ENCODE data around the gene RGS16. TPM values are rescaled to one million over a fixed set of nuclear protein-coding genes. Genes with fewer than 3 reads are reported as not detected.

The RGS16 gene, protein sequence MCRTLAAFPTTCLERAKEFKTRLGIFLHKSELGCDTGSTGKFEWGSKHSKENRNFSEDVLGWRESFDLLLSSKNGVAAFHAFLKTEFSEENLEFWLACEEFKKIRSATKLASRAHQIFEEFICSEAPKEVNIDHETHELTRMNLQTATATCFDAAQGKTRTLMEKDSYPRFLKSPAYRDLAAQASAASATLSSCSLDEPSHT
- 1 to 10 TPM in 7 of 9 donors, under 1 TPM in 2; 0.36 to 7.8 (median 3.2) TPM for total RNA-seq
- polyA plus RNA-seq: 1 to 10 TPM; 4.3 to 7.1 (median 5.5) TPM
- long read RNA-seq, donor 1: 0 reads
- long read RNA-seq, donor 2, partial matches to known transcripts: 0 of 2 reads
- long read RNA-seq, donor 2, other reads (novel, unspliced or antisense): 0 of 2 reads
- long read RNA-seq, donor 3, partial matches to known transcripts: 0 of 1 reads
- long read RNA-seq, donor 3, other reads (novel, unspliced or antisense): 0 of 1 reads
- long read RNA-seq, donor 4, partial matches to known transcripts: 0 of 3 reads
- long read RNA-seq, donor 4, other reads (novel, unspliced or antisense): 0 of 3 reads
- long read RNA-seq, donor 5, transcript RGS16-201 (5 exons, 2,427 nt): major isoform, 16 of 20 reads
- long read RNA-seq, donor 5, partial matches to known transcripts: 2 of 20 reads
- long read RNA-seq, donor 5, other reads (novel, unspliced or antisense): 2 of 20 reads
- long read RNA-seq, donor 6, transcript RGS16-201 (5 exons, 2,427 nt): major isoform, 16 of 21 reads
- long read RNA-seq, donor 6, partial matches to known transcripts: 1 of 21 reads
- long read RNA-seq, donor 6, other reads (novel, unspliced or antisense): 4 of 21 reads
- long read RNA-seq, donor 7: 0 reads
- long read RNA-seq, donor 8, partial matches to known transcripts: 0 of 2 reads
- long read RNA-seq, donor 8, other reads (novel, unspliced or antisense): 0 of 2 reads
- long read RNA-seq, donor 9: 0 reads
- long read RNA-seq, donor 10: 0 reads

DNA sequence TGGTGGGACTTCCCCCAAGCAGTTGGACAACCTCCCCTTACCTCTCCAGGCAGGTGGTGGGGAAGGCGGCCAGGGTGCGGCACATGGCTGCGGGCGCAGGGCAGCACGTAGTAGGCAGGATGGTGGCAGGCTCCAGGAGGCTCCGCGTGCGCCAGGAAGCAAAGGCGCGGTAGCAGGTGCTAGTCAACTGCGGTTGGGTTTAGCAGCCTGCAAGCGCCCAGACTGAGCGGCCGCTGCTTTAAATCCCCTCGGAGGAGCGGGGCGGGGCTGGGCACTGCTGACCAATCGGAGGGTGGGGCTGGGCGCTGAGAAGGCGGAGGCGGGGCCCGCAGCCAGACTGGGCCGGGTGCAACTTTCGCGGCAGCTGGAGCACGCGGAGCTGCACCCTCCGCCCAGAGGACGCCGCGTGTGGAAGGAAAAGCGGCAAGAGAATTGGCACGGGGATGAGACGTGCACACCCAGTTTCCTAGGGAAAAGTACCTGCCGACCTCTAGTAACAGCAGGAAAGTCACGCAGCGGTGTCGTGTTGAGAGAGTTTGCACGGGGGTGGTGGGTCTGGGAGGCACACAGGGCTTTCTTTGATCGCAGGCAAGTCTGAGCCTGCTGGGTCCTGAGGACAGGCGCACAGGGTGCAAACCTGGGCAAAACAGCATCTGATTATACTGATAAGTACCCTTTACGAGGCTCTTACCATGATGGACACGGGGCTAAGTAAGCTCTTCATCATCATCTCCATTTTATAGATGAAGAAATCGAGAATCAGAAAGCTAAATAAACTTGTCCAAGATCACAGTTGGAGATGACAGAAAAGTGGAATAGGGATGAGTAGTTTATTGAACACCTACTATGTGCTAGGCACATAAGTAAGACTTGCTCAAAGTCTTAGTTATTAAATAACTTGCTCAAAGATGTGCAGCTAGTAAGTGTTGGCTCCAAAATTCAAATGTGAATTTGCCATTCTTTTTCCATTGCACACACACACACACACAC lies at the start of gene RGS16:
RGS16 (minus strand) TSS at position 215 of the 990 bp plus-strand sequence; CDS start at position 85, 130 bp downstream.
- H3K4me3 ChIP-seq: peak within 1 kb of the TSS in 1 of 4 donors; percentile 53
- no peaks in the 10 kb centered on the region for H3K27me3 ChIP-seq
- no peaks in the 10 kb centered on the region for H3K36me3 ChIP-seq (replicated peaks in 1 of 2)
- intact Hi-C loops (cut with DNase I): loop anchor here in 1 of 2 donors (5.0 kb wide), 1 partner anchor 157 kb away; no protein-coding TSS in a partner anchor
- peak; percentile 92 to 96 (median 93) for DNase-seq
- WGBS, 4 donors: 6 to 28% (median 11%) methylated on average over 10 to 44 of the region's 44 CpGs
- TF ChIP-seq, protein P1, sequence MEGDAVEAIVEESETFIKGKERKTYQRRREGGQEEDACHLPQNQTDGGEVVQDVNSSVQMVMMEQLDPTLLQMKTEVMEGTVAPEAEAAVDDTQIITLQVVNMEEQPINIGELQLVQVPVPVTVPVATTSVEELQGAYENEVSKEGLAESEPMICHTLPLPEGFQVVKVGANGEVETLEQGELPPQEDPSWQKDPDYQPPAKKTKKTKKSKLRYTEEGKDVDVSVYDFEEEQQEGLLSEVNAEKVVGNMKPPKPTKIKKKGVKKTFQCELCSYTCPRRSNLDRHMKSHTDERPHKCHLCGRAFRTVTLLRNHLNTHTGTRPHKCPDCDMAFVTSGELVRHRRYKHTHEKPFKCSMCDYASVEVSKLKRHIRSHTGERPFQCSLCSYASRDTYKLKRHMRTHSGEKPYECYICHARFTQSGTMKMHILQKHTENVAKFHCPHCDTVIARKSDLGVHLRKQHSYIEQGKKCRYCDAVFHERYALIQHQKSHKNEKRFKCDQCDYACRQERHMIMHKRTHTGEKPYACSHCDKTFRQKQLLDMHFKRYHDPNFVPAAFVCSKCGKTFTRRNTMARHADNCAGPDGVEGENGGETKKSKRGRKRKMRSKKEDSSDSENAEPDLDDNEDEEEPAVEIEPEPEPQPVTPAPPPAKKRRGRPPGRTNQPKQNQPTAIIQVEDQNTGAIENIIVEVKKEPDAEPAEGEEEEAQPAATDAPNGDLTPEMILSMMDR (IDR thresholded peaks at IDR 0.05): no peak
- peak; percentile 69 to 79 for TF ChIP-seq POLR2A (IDR thresholded peaks at IDR 0.05)
- H3K4me1 ChIP-seq (replicated peaks in 1 of 2): peaks cover 0 to 27% of the 10 kb centered on the region in 2 donors
- no peaks in the 10 kb centered on the region for H3K9me3 ChIP-seq (replicated peaks in 1 of 3)
- H3K27ac ChIP-seq: peak within 1 kb of the TSS in 2 of 5 donors; percentile 22 to 57

DNA sequence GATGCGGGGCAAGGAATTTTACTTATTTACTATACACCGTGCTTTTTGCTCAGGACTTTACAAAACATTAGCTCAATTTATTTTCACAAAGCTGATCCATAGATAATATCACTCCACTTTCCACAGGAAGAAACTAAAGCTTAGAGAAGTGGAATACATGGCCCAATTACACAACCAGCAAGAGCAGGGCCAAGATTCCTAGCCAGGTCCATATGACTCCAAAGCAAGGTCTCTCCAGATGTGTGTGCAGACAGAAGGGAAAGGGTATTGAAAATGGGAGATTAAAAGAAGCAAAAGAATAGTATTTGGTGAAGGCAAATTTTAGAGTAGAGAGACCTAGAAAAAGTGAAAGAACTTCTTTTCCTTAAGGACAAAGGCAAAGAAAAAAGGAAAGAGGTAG lies 49.8 kb upstream of the RGS16 start:
- Histone ChIP-seq H3K9me3 (replicated peaks in 1 of 3) (no peaks in the 10 kb centered on the region), H3K27ac (no peak overlapping the region), H3K27me3 (no peaks in the 10 kb centered on the region), H3K36me3 (replicated peaks in 1 of 2) (no peaks in the 10 kb centered on the region), H3K4me1 (replicated peaks in 1 of 2) (no peaks in the 10 kb centered on the region), H3K4me3 (no peak overlapping the region)
- intact Hi-C loops (cut with DNase I): no loop called here
- WGBS, 4 donors: 94 to 100% (median 96%) methylated on average over 2 of the region's 2 CpGs
- TF ChIP-seq, protein P1 (IDR thresholded peaks at IDR 0.05): no peak
- no peak for TF ChIP-seq POLR2A (IDR thresholded peaks at IDR 0.05)
- DNase-seq: no peak

DNA sequence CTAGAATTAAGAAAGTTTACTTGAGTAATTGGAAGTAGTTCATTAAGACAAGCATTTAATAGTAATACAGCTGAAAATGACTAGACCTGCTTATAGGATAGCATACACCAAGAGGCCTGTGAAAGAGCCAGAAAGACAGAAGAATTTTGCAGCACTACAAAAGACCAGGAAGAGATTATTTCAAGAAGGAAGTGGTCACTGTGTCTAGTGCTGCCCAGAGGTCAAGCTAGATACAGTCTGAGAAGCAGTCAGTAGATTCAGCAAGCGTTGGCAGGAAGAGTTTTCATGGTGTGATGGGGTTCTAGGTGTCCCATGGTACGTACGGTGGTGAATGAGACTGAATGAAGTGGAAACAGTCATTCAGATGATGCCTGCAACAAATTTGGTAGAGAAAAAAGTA lies 48.7 kb upstream of the RGS16 start:
- H3K4me1 ChIP-seq (replicated peaks in 1 of 2): no peaks in the 10 kb centered on the region

More for the DNA sequence above, 48.7 kb upstream of the RGS16 start:
- Histone ChIP-seq H3K36me3 (replicated peaks in 1 of 2) (no peaks in the 10 kb centered on the region), H3K4me3 (no peak overlapping the region), H3K27me3 (no peaks in the 10 kb centered on the region), H3K9me3 (replicated peaks in 1 of 3) (no peaks in the 10 kb centered on the region), H3K27ac (no peak overlapping the region)
- DNase-seq: no peak
- intact Hi-C loops (cut with DNase I): no loop called here
- TF ChIP-seq, protein P1 (IDR thresholded peaks at IDR 0.05): no peak
- no peak for TF ChIP-seq POLR2A (IDR thresholded peaks at IDR 0.05)
- WGBS, 4 donors: 58 to 81% (median 76%) methylated on average over 3 of the region's 3 CpGs
